Measurements from ENCODE around the gene RPSA.

The RPSA gene

DNA sequence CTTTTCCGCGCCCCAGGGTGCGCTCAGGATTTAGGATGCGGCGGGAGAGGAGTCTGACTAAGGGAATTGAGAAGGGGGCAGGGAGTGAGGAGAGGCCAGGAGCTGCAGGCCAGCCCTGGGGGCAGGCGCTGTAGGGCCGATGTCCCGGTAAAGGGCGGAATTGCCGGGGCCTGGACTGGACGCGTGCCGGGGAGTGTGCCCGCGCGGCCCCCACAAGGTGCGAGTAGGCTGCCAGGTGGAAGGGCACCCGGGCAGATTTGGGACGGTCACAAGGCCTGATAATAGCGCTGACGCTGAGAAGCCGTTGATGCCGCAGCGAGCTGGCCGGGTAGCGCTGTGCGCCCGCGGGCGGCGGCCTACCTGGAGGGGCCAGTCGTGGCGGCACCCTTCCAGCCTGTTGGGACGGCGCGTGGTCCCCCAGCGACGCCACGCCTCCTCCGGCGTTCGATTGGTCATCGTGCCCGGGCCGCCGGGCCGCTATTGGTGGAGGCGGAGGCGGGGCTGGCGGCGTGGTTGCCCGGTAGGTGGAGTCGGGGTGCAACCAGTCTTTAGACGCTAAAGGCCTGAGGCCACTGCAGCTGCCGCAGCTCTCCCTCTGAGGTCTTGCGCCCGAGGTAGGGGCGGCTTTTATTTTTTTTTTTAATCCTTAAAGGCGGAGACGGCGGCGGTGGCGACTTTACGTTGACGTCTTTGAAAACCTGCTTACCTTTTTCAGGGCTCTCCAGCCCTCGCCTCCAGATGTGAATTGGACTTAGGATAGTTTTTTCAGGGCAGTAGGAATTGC is 22.4 kb upstream of the RPSA start:
- TF ChIP-seq, protein P1, sequence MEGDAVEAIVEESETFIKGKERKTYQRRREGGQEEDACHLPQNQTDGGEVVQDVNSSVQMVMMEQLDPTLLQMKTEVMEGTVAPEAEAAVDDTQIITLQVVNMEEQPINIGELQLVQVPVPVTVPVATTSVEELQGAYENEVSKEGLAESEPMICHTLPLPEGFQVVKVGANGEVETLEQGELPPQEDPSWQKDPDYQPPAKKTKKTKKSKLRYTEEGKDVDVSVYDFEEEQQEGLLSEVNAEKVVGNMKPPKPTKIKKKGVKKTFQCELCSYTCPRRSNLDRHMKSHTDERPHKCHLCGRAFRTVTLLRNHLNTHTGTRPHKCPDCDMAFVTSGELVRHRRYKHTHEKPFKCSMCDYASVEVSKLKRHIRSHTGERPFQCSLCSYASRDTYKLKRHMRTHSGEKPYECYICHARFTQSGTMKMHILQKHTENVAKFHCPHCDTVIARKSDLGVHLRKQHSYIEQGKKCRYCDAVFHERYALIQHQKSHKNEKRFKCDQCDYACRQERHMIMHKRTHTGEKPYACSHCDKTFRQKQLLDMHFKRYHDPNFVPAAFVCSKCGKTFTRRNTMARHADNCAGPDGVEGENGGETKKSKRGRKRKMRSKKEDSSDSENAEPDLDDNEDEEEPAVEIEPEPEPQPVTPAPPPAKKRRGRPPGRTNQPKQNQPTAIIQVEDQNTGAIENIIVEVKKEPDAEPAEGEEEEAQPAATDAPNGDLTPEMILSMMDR (IDR thresholded peaks at IDR 0.05; ENCODE audit: low read depth, low read length, missing control alignments), result no peak
- DNase-seq (ENCODE audit: extremely low read depth, low read depth), result peak; percentile 61
- H3K4me3 ChIP-seq (replicated peaks; ENCODE audit: low read depth, low read length), result peak overlapping the region; percentile 90

DNA sequence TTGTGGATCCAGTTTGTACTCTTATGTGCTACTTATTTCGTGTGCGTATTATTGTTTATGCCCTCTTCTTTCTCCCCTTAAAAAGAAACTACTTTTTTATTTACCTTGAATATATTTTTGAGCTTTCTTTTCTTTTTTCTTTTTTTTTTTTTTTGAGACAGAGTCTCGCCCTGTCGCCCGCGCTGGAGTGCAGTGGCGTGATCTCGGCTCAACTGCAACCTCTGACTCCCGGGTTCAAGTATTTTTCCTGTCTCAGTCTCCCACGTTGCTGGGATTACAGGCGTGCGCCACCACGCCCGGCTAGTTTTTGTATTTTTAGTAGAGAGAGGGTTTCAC is 21.9 kb upstream of the RPSA start:
- DNase-seq (ENCODE audit: extremely low read depth, low read depth), result no peak
- TF ChIP-seq, protein P1 (IDR thresholded peaks at IDR 0.05; ENCODE audit: low read depth, low read length, missing control alignments), result no peak
- peak overlapping the region; percentile 90 for H3K4me3 ChIP-seq (replicated peaks; ENCODE audit: low read depth, low read length)

DNA sequence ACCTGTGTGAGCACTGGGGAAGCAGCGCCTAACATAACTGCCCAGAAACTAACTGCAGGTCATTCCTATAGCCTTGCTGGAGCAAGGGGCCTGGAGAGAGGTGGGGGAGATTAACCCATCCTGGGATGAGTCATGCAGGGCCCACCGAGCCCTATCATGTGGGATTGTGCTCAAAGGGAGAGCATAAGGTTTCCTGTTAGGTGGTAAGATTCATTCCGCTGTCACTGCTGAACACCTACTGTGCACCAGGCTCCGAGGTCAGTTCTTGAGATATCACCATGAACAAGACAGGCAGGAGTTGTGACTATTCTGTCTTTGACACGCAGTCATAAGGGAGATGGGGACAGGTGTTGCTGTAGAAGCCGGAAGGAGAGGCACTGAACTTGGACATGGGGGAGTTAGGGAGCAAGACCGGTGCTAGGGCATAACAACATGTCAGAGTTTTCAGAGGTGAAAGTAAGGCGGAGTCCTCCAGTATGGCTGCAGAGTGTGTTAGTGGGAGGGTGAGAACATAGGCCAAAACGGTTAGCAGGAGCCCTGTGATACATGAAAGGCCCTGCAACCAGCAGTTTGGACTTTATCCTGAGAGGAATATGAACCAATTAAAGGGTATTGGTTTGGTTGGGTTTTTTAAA is 20.9 kb upstream of the RPSA start:
- no peak for DNase-seq (ENCODE audit: extremely low read depth, low read depth)
- TF ChIP-seq, protein P1 (IDR thresholded peaks at IDR 0.05; ENCODE audit: low read depth, low read length, missing control alignments), result no peak
- no peak overlapping the region for H3K4me3 ChIP-seq (replicated peaks; ENCODE audit: low read depth, low read length)

DNA sequence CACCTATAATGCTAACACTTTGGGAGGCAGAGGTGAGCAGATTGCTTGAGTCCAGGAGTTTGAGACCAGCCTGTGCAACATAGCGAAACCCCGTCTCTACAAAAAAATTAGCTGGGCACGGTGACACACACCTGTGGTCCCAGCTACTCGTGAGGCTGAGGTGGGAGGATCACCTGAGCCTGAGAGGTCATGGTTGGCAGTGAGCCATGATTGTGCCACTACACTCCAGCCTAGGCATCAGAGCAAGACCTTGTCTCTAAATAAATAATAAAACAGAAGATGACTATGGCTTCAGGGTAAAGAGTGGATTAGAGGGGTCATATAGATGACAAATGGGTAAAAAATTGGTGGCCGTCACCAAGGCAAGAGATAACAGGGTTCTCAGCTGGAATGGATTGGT is 20.2 kb upstream of the RPSA start:
- no peak for DNase-seq (ENCODE audit: extremely low read depth, low read depth)
- no peak overlapping the region for H3K4me3 ChIP-seq (replicated peaks; ENCODE audit: low read depth, low read length)
- TF ChIP-seq, protein P1 (IDR thresholded peaks at IDR 0.05; ENCODE audit: low read depth, low read length, missing control alignments), result no peak

DNA sequence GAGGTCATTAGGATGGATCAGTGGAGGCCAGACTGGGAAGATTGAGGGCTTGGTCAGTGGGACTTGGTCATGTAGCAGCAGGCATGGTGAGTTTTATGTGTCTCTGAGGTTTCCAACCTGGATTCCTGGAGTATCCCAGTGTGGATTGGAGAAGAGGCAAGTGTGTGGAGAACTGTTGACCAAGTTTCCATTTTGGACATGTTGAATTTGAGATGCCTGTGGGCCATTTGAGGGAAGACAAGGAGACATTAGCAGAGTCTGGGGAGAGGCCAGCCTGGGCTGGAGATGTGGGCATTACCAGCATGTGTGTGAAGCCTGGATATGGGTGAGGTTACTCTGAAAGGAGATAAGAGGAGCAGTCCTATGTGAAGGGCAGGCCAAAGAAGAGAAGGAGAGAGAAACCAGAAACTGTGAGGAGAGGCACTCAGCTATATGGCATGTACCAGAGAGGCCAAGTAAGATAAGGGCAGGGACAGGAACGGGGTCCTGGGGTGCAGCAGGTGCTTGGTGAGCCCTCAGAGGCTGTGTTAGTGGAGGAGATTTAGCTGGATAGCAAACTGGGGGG is 19.0 kb upstream of the RPSA start:
- H3K4me3 ChIP-seq (replicated peaks; ENCODE audit: low read depth, low read length), result no peak overlapping the region
- TF ChIP-seq, protein P1 (IDR thresholded peaks at IDR 0.05; ENCODE audit: low read depth, low read length, missing control alignments), result no peak
- no peak for DNase-seq (ENCODE audit: extremely low read depth, low read depth)

DNA sequence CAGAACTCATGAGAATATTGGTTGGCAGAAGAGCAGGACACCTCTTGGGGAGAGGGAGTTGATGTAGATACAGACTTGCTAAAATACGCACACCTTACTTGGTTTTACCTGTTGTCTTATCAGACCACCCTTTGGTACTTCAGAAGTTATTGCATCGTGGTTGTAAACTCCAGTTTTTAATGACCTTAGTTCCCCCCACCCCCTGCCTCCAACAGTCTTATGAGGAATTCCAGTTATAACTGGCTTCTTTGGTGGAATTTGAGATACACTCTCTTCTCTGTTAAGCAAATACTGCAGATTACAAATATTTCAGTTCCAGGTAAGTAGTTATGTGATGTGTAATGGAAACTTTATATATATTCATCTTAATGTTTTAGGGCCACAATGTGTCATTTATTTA is 18.4 kb upstream of the RPSA start:
- no peak overlapping the region for H3K4me3 ChIP-seq (replicated peaks; ENCODE audit: low read depth, low read length)
- DNase-seq (ENCODE audit: extremely low read depth, low read depth), result no peak
- TF ChIP-seq, protein P1 (IDR thresholded peaks at IDR 0.05; ENCODE audit: low read depth, low read length, missing control alignments), result no peak

All from HFF-Myc (cell line).